ENCODE data around the gene OR52J3. TPM values are rescaled to one million over a fixed set of nuclear protein-coding genes. Genes with fewer than 3 reads are reported as not detected.
A peak's percentile ranks its signal among the peaks of the same experiment; 100 is the strongest.
"Not testable (repeated sequence)": the region's sequence is repeated elsewhere in the genome, so short reads cannot be mapped to it uniquely, and the experiment has no call there.

The OR52J3 gene
- not detected in 2 replicates for polyA plus RNA-seq (2014; cell fraction: cytosol; rRNA removed)
- not detected in 2 replicates for polyA plus RNA-seq (2014; cell fraction: nucleus; rRNA removed)

DNA sequence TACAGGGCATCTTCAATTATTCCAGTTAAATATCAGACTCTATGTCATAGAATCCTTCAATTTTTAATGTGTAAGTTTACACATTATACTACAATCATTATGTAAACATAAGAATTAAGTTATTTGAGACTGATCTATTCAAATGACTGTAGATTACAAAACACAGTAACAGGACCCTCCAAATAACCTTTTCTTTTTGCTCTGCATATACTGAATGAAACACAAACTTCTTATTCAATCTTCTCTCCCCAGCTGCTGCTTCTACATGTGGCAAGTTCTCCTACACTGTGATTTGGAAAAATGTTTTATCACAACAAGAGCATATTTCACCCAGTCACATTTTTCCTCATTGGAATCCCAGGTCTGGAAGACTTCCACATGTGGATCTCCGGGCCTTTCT is at the start of gene OR52J3:
Gene OR52J3 (plus strand): TSS at position 301 of the 400 bp plus-strand sequence. CDS start 0 bp downstream, at position 301.
- no peak for DNase-seq (ENCODE audit: low spot score)

DNA sequence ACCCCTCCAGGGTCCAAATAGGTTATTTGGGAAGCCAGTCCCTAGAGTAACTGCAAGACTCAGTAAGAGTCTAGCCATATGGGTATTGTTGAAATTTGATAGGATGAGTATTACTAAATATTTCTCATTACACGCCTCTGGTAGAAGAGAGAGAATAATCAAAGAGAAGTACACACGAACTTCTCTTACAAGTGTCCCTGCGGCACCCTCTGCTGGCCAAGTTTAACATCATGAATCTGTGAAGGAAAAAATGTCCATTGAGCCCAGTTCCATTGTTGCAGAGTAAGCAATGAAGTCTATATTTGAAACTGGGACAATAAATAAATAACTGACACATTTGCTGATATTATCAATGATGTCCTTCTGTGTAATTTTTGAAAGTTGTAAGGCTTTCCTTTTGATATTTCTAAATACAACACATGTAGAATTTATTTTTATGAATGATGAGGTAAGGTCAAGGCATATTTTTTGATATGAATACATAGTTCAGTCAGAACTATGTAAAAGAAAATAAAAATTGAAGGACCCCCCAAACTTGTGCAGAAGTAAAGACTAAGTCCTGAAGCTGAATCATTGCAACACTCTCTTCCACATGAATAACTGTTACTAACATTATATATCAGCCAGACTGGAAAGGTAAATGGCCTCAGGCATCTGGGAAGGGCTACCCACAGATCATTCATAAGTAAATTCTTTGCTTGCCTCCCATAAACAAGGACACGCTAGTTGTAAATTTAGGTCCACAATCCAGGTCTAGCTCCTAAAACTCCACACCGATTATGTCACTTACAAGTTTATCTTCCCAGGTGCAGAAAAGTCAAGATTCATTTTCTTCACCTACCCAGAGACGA is 41.7 kb upstream of the OR52J3 start:
- DNase-seq (ENCODE audit: low spot score) = peak; percentile 34

DNA sequence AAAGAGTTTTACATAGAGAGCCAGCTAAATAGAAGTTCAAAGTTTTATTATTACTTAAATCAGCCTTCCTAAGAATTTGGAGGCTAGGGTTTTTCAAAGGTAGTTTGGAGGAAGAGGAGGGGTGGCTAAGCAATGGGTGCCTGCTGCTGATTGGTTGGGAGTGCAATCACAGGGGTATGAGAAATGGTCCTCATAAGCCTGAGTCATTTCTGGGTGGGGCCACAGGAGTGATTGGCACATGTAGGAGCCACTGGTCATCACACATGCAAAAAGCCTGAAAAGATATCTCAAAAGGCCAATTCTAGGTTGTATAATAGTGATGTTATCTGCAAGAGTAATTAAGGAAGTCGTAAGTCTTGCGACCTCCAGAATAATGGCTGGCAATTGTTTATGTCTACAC is 38.8 kb upstream of the OR52J3 start:
- DNase-seq (ENCODE audit: low spot score) = no peak

DNA sequence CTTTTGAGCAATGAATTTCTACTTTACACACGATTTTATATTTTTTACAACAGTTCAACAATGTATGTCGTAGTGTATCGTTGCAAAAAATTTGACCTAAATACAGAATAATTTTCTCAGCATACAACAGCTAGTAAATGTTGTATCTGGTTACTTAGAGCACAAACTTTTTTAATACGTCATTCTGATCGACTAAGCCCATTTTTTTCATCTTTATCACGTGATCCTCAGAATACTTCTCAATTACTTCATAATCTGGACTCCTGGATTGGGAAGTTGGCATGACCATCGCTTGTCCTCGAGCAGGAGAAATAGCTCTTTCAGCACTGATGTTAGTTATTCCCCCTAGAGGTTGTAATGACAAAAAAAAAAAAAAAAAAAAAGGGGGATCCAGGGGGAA is 35.1 kb upstream of the OR52J3 start:
- DNase-seq (ENCODE audit: low spot score) = no peak

DNA sequence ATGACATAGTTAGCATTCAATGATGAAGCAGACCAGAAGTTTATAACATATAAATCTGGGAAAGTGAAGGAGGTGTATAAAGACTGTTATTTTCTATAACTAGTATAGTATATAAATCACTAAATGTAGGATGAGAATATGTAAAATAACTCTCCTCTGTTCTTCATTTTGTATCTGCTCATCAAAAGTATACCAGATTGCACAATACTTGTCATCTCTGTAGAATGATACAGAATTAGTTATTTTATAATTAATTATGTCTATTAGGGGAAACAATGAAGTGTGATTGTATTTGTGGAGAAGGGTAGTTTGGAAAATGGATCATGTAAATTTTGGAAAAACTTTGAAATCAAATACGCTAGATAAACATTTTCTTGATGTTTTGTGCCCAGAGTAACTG is 33.3 kb upstream of the OR52J3 start:
- DNase-seq (ENCODE audit: low spot score) = no peak

DNA sequence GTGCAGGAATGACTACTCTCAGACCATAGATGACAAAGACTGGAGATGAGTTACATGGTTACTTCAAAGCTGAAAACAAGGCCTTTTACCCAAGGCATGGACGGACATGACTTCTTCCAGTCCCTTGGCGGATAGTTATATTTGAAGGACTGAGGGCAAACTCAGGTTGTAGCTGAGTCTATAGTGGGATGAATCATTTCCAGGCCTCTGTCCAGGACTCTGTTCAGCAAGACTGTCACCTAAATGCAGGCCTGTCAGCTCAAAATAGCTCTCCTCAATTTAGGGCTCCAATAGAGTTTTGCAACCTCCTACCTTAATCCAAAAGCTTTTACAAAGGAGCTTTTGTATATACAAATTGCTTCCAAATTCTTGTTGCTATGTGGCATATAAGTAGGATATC is 24.3 kb upstream of the OR52J3 start:
- DNase-seq (ENCODE audit: low spot score) = no peak

DNA sequence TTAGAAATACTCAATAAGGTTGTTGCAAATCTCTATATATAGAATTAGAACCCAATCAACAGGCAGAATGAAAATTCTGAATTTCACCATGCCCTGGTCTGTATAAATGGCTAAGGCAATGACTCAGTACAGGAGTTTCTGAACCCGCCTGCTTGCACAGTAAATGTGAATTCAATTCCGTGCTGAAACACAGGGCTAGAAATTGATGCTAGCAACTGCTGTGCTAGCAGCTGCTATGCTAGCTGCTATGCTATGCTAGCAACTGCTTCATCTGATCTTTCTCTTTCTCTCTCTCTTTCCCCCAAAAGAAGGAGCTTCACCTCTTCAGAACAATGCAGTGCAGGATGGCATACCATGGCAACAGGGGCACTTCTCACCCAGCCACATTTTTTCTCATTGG is 9.7 kb upstream of the OR52J3 start:
- DNase-seq (ENCODE audit: low spot score) = no peak

DNA sequence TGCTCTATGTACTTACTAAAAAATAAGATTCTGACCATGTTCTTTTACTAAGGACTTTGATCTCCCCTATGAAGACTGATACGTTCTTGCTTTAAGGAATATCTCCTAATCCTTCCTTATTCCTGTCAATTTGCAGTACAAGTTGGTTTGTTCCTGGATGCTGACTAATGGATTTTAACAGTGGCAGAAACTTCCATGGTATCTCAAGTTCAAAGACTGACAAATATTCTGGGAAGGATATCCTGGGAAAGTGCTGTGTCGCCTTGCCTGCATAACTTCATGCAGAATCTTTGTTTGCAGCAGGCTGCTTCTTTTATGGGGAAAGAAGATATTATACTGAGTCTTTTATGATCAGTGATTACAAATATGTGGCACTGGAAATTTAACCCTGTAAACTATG is 8.4 kb upstream of the OR52J3 start:
- no peak for DNase-seq (ENCODE audit: low spot score)

DNA sequence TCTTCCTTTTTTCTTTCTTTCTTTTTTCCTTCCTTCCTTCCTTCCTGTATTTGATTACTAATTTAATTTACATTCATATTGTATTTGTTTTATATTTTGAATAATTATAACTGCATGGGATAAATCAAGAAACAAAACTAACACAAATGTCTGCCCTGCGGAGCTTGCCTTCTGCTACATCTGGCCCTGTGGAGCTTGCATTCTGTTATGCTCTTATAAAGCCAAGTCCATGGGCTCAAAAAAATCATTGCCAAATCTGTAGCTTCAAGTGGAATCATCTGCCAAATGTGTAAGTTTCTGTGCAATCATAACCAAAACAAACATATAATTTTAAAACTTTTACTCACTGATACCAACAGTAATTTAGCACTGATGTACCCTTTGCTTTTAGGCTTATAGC is 8.0 kb upstream of the OR52J3 start:
- no peak for DNase-seq (ENCODE audit: low spot score)

DNA sequence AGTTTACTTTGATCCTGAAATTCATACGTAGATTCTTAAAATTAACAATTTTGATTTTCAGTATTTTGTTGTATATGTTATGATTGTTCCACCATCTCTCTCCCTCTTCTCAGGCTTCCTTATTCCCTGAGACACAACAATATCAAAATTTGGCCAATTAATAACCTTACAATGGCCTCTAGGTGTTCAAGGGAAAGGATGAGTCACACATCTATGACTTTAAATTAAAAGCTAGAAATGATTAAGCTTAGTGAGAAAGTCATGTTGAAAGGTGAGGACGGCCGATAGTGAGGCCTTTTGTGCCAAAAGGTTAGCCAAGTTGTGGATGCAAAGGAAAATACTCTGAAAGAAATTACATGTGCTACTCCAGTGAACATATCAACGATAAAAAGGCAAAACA is 5.5 kb upstream of the OR52J3 start:
- no peak for DNase-seq (ENCODE audit: low spot score)

DNA sequence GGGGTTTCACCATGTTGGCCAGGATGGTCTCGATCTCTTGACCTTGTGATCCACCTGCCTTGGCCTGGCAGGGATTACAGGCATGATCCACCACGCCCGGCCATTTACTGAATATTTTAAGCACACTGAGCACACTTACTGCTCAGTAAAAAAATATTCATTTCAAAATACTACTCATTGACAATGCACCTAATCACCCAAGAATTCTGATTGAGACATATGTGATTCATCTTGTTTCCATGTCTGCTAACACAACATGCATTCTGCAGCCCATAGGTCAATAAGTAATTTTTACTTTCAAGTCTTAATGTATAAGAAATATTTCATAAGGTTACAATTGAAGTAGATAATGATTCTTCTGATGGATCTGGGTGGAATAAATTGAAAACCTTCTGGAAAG is 4.2 kb upstream of the OR52J3 start:
- DNase-seq (ENCODE audit: low spot score) = no peak

DNA sequence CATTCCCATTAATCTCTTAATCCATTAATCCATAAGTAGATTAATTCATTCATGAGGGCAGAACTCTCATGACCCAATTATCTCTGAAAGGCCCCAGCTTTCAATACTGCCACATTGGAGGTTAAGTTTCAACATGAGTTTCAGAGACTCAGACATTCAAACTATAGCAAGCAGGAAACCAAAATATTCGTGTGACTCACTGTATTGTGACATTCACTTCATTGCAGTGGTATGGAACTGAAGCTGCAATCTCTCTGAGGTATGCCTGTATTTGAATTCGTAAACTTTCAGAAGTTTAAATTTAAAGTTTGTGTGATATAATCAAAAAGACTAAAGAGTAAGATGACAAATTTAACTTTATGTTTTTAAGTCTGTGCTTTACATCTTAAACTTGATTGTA is 2.9 kb upstream of the OR52J3 start:
- no peak for DNase-seq (ENCODE audit: low spot score)

DNA sequence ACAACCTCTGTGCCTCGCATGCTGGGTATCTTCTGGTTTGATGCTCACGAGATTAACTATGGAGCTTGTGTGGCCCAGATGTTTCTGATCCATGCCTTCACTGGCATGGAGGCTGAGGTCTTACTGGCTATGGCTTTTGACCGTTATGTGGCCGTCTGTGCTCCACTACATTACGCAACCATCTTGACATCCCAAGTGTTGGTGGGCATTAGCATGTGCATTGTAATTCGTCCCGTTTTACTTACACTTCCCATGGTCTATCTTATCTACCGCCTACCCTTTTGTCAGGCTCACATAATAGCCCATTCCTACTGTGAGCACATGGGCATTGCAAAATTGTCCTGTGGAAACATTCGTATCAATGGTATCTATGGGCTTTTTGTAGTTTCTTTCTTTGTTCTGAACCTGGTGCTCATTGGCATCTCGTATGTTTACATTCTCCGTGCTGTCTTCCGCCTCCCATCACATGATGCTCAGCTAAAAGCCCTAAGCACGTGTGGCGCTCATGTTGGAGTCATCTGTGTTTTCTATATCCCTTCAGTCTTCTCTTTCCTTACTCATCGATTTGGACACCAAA is 516 bp downstream of the OR52J3 start:
- no peak for DNase-seq (ENCODE audit: low spot score)

DNA sequence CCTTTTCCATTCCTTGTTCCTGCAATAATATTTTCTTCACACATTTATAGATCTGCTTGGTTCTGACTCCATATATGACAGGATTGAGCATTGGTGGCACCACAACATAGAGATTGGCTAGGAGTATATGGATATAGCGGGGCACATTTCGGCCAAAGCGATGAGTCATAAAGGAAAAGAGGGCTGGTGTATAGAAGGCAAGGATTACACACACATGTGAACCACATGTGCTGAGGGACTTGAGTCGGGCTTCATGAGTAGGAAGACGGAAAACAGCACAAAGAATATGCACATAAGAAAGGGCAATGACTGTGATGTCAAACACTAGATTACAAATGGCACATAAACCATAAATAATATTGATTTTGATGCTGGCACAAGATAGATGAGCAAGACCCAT is 12.4 kb downstream of the OR52J3 start:
- DNase-seq (ENCODE audit: low spot score) = not testable (repeated sequence)

DNA sequence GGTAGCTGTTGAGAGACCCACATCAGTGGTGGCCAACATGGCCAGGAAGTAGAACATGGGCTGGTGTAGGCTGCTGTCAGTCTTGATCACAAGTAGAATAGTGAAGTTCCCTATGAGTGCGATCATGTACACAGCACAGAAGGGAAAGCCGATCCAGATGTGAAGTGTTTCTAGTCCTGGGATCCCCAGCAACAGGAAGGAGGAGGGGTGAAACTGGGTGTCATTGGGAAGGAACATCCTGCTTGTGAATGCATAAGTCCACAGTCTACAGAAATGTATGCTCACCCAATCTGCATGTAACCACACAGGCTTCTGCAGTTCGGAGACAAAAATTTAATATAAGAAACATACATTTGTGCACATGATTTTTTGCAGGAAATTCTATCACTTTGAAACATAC is 13.1 kb downstream of the OR52J3 start, which contains the start of gene OR52E2:
Gene OR52E2 (minus strand): TSS at position 237 of the 400 bp plus-strand sequence. CDS start 0 bp downstream, at position 237.
- no peak for DNase-seq (ENCODE audit: low spot score)

DNA sequence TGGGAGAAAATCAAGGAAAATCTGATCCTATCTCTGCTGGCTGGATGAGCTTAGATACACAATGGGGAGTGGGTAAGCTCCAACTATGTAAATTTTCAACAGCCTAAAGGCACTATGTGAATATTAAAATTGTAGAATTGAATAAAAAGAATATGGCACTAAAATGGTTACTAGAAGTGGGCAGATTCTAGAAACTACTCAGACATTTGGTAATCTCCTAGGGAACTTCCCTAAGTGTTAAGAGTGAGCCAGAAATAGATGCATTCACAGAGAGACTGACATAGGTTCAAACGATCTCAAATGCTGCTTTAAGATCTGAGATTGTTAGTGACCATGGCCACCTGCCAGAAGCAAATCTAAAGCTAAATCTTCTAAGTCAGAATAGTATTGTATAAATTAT is 18.7 kb downstream of the OR52J3 start:
- DNase-seq (ENCODE audit: low spot score) = no peak

DNA sequence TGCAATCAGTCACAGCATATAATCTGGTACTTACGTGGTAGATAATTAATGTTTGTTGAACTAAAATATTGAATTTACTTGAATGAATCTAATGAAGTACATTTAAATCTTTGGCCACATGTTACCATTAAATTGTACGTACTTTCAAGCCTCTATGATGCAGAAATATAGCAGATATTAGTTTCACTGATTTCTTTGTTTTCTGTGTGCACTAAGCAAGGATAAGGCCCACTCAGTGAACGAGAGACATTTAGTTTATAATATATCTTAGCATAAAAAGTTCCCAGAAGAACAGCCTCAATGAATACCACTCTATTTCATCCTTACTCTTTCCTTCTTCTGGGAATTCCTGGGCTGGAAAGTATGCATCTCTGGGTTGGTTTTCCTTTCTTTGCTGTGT is 22.9 kb downstream of the OR52J3 start, which contains the start of gene OR52E1:
Gene OR52E1 (plus strand): TSS at position 301 of the 400 bp plus-strand sequence.
- DNase-seq (ENCODE audit: low spot score) = no peak

DNA sequence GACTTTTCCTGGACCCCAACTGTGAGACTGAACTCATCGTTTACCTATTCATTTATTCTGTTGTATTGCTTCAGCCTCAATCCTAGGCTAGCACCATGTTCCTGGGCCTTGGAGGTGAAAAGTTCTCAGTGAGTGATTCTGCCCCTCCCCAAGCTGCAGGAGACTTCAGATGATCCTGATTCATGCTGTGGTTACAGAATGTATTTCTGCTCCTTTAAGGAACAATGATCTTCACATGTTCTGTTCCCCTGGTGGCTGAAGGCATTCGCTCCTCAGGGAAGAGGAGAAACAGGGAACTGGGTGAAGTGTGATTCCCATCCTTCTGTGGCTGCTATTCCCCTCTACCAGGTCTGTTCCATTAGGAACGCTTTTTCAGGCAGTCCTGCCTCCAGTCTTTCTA is 25.5 kb downstream of the OR52J3 start:
- DNase-seq (ENCODE audit: low spot score) = no peak

DNA sequence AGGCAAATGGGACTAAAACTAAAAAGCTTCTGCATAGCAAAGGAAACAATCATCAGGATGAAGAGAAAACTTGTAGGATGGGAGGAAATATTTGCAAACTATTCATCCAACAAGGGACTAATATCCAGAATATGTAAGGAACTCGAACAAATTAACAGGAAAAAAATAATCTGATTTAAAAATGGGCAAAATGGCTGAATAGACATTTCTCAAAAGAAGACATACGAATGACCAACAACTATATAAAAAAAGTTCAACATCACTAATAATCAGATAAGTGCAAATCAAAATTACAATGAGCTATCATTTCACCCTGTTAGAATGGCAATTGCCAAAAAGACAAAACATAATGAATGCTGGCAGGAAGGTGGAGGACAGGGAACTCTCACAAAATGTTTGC is 35.1 kb downstream of the OR52J3 start:
- no peak for DNase-seq (ENCODE audit: low spot score)

DNA sequence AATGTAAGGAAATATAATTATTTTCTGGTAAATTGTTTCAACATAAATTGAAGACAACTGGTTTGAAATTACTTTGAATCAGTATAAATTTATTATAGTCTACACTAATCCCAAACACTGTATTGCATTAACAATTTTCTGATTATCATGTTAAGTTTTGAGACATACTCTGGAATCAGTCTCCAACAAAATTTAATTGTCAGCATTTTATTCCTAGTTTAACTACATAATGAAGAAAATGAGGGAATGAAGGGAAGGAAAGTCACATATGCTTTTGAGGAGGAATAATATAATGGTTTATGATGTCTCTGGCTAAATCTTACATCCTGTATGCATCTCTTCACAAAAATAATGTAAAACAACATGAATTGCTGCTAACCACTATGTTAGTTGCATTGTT is 37.3 kb downstream of the OR52J3 start:
- DNase-seq (ENCODE audit: low spot score) = no peak

DNA sequence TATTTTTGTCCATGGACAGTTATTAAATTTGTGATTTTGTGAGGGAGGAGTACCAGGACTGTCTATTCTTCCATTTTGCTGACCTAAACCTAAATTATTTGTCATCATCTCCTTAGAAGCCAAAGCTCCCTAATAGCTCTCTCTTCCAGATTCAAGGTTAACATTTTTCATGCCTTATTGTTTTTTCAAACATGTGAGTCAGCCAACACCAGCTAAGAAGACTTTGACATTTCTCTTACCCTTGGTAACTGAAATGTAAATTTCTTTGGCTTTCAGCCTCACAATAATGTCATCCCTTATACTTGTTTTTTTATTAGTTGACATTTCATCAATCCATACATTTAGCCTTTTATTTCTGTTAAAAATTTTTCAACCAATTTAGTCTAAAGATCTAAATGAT is 42.2 kb downstream of the OR52J3 start:
- no peak for DNase-seq (ENCODE audit: low spot score)

DNA sequence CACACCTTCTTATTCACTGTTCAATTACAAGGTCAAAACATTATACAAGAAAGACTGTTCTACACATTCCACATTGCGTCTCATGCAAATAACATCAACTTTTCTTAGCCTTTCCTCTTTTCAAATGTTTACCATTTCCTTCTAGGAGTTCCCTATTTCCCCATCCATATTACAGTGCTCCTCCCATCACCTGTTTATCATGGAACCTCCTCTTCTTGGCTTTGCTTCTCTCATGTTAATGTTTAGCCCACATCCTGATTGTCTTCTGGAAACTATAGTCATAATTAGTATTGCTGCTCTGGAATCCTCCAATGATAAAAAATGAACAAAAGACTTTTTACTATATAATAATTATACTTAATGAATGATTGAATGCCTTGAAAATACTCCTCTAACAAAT is 44.3 kb downstream of the OR52J3 start:
- no peak for DNase-seq (ENCODE audit: low spot score)
